WTC11 (cell line): Measurements from ENCODE around the gene TTC28.

ENCODE experiments used
- CREB1 ChIP-seq: sonication (generic); formaldehyde crosslinking; IDR thresholded peaks from 2 replicates; pipeline ENCODE4 v1.8.0; 2023; ENCODE audit warnings: mild to moderate bottlenecking, missing genetic modification reagents
- NR2C2 ChIP-seq: sonication (generic); formaldehyde crosslinking; IDR thresholded peaks from 2 replicates; pipeline ENCODE4 v1.8.0; 2022; ENCODE audit warnings: mild to moderate bottlenecking, missing genetic modification reagents
- NR3C1 ChIP-seq: sonication (generic); formaldehyde crosslinking; conservative IDR thresholded peaks from 2 replicates; pipeline ENCODE4 v1.8.1; 2023; ENCODE audit warnings: low read depth, mild to moderate bottlenecking, missing genetic modification reagents
- TCF7 ChIP-seq: sonication (generic); formaldehyde crosslinking; IDR thresholded peaks from 2 replicates; pipeline ENCODE4 v1.8.0; 2022; ENCODE audit warnings: mild to moderate bottlenecking, low read depth, missing genetic modification reagents, moderate library complexity
- TP53 ChIP-seq: sonication (generic); formaldehyde crosslinking; IDR thresholded peaks from 2 replicates; pipeline ENCODE4 v1.8.1; 2023; ENCODE audit warnings: mild to moderate bottlenecking, missing genetic modification reagents
- ZNF219 ChIP-seq: sonication (generic); formaldehyde crosslinking; IDR thresholded peaks from 2 replicates; pipeline ENCODE4 v1.8.0; 2023; ENCODE audit warnings: missing genetic modification reagents, mild to moderate bottlenecking, borderline replicate concordance
- TF ChIP-seq, protein P1 (sequence below): fragments of 200-600 bp; IDR thresholded peaks from 2 replicates; pipeline ENCODE4 v1.8.0; 2022; ENCODE audit warnings: antibody characterized with exemption
- TF ChIP-seq, protein P2 (sequence below): sonication (generic); formaldehyde crosslinking; IDR thresholded peaks from 2 replicates; pipeline ENCODE4 v1.8.0; 2022; ENCODE audit warnings: mild to moderate bottlenecking, missing genetic modification reagents
- TF ChIP-seq, protein P3 (sequence below): fragments of 250-450 bp; sonication (Bioruptor Pico); IDR thresholded peaks from 2 replicates; pipeline ENCODE4 v2.1.2; 2022; ENCODE audit warnings: mild to moderate bottlenecking, moderate library complexity
- TF ChIP-seq, protein P4 (sequence below): fragments of 250-450 bp; sonication (Bioruptor Pico); IDR thresholded peaks from 2 replicates; pipeline ENCODE4 v1.9.0; 2021; ENCODE audit warnings: mild to moderate bottlenecking, borderline replicate concordance
- TF ChIP-seq, protein P5 (sequence below): sonication (generic); formaldehyde crosslinking; IDR thresholded peaks from 2 replicates; pipeline ENCODE4 v1.8.1; 2023; ENCODE audit warnings: mild to moderate bottlenecking, missing genetic modification reagents, moderate library complexity

DNA sequence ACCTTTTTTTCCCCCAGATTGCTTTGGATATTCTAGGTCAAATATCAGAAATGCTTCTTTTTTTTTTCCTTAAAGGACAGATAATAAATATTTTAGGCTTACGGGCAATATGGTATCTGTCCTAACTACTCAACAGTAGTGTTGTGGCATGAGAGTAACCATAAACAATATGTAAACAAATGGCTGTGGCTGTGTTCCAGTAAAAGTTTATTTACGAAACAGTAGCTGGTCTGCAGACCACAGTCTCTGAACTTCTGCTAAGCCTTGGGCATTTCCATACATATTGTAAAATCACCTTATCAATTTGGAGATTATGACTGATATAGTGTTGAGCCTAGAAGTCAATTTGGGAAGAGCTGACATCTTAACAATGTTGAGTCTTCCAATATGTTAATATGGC, 621.6 kb downstream of the TTC28 start:
- no peak for TF ChIP-seq NR2C2
- no peak for TF ChIP-seq ZNF219 (CRISPR knock-in tag)
- TF ChIP-seq, protein P1, sequence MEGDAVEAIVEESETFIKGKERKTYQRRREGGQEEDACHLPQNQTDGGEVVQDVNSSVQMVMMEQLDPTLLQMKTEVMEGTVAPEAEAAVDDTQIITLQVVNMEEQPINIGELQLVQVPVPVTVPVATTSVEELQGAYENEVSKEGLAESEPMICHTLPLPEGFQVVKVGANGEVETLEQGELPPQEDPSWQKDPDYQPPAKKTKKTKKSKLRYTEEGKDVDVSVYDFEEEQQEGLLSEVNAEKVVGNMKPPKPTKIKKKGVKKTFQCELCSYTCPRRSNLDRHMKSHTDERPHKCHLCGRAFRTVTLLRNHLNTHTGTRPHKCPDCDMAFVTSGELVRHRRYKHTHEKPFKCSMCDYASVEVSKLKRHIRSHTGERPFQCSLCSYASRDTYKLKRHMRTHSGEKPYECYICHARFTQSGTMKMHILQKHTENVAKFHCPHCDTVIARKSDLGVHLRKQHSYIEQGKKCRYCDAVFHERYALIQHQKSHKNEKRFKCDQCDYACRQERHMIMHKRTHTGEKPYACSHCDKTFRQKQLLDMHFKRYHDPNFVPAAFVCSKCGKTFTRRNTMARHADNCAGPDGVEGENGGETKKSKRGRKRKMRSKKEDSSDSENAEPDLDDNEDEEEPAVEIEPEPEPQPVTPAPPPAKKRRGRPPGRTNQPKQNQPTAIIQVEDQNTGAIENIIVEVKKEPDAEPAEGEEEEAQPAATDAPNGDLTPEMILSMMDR = no peak
- TF ChIP-seq, protein P2, sequence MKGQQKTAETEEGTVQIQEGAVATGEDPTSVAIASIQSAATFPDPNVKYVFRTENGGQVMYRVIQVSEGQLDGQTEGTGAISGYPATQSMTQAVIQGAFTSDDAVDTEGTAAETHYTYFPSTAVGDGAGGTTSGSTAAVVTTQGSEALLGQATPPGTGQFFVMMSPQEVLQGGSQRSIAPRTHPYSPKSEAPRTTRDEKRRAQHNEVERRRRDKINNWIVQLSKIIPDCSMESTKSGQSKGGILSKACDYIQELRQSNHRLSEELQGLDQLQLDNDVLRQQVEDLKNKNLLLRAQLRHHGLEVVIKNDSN = no peak
- no peak for TF ChIP-seq NR3C1 (CRISPR knock-in tag)
- no peak for TF ChIP-seq TCF7 (CRISPR knock-in tag)
- no peak for TF ChIP-seq TP53 (CRISPR knock-in tag)
- TF ChIP-seq, protein P3, sequence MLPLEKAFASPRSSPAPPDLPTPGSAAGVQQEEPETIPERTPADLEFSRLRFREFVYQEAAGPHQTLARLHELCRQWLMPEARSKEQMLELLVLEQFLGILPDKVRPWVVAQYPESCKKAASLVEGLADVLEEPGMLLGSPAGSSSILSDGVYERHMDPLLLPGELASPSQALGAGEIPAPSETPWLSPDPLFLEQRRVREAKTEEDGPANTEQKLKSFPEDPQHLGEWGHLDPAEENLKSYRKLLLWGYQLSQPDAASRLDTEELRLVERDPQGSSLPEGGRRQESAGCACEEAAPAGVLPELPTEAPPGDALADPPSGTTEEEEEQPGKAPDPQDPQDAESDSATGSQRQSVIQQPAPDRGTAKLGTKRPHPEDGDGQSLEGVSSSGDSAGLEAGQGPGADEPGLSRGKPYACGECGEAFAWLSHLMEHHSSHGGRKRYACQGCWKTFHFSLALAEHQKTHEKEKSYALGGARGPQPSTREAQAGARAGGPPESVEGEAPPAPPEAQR (CRISPR knock-in tag) = no peak
- TF ChIP-seq, protein P4, sequence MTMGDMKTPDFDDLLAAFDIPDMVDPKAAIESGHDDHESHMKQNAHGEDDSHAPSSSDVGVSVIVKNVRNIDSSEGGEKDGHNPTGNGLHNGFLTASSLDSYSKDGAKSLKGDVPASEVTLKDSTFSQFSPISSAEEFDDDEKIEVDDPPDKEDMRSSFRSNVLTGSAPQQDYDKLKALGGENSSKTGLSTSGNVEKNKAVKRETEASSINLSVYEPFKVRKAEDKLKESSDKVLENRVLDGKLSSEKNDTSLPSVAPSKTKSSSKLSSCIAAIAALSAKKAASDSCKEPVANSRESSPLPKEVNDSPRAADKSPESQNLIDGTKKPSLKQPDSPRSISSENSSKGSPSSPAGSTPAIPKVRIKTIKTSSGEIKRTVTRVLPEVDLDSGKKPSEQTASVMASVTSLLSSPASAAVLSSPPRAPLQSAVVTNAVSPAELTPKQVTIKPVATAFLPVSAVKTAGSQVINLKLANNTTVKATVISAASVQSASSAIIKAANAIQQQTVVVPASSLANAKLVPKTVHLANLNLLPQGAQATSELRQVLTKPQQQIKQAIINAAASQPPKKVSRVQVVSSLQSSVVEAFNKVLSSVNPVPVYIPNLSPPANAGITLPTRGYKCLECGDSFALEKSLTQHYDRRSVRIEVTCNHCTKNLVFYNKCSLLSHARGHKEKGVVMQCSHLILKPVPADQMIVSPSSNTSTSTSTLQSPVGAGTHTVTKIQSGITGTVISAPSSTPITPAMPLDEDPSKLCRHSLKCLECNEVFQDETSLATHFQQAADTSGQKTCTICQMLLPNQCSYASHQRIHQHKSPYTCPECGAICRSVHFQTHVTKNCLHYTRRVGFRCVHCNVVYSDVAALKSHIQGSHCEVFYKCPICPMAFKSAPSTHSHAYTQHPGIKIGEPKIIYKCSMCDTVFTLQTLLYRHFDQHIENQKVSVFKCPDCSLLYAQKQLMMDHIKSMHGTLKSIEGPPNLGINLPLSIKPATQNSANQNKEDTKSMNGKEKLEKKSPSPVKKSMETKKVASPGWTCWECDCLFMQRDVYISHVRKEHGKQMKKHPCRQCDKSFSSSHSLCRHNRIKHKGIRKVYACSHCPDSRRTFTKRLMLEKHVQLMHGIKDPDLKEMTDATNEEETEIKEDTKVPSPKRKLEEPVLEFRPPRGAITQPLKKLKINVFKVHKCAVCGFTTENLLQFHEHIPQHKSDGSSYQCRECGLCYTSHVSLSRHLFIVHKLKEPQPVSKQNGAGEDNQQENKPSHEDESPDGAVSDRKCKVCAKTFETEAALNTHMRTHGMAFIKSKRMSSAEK (CRISPR knock-in tag) = no peak
- TF ChIP-seq CREB1 = no peak
- TF ChIP-seq, protein P5, sequence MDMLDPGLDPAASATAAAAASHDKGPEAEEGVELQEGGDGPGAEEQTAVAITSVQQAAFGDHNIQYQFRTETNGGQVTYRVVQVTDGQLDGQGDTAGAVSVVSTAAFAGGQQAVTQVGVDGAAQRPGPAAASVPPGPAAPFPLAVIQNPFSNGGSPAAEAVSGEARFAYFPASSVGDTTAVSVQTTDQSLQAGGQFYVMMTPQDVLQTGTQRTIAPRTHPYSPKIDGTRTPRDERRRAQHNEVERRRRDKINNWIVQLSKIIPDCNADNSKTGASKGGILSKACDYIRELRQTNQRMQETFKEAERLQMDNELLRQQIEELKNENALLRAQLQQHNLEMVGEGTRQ (CRISPR knock-in tag) = no peak
